GM12873 (cell line): ENCODE measurements around the gene EPHA6.

Experiments
- CTCF ChIP-seq: IDR thresholded peaks from 2 replicates; pipeline ENCODE4 v1.5.1; 2012; ENCODE audit warnings: low read depth, mild to moderate bottlenecking, moderate library complexity, low read length, control low read depth; ENCODE audit not compliant: insufficient read depth; ENCODE audit errors: missing control alignments

EPHA6 gene

GRCh38 chr3:97495896-97496295 is 681.5 kb downstream of the EPHA6 start:
- TF ChIP-seq CTCF: no peak

- no peak for TF ChIP-seq CTCF
These were observed 682.7 kb downstream of the EPHA6 start for GRCh38 chr3:97497138-97497537.

- TF ChIP-seq CTCF: no peak
These were observed 690.1 kb downstream of the EPHA6 start for GRCh38 chr3:97504463-97504862.

GRCh38 chr3:97510795-97511194 is 696.4 kb downstream of the EPHA6 start:
- TF ChIP-seq CTCF: no peak

- no peak for TF ChIP-seq CTCF
These were observed 700.7 kb downstream of the EPHA6 start for GRCh38 chr3:97515076-97515475.

GRCh38 chr3:97530691-97531090 is 716.3 kb downstream of the EPHA6 start:
- TF ChIP-seq CTCF: no peak

- TF ChIP-seq CTCF: no peak
These were observed 736.0 kb downstream of the EPHA6 start for GRCh38 chr3:97550408-97550807.
